Measurements from ENCODE around the gene SLC6A19.
"Not testable (repeated sequence)": the region's sequence is repeated elsewhere in the genome, so short reads cannot be mapped to it uniquely, and the experiment has no call there.

Gene SLC6A19

DNA sequence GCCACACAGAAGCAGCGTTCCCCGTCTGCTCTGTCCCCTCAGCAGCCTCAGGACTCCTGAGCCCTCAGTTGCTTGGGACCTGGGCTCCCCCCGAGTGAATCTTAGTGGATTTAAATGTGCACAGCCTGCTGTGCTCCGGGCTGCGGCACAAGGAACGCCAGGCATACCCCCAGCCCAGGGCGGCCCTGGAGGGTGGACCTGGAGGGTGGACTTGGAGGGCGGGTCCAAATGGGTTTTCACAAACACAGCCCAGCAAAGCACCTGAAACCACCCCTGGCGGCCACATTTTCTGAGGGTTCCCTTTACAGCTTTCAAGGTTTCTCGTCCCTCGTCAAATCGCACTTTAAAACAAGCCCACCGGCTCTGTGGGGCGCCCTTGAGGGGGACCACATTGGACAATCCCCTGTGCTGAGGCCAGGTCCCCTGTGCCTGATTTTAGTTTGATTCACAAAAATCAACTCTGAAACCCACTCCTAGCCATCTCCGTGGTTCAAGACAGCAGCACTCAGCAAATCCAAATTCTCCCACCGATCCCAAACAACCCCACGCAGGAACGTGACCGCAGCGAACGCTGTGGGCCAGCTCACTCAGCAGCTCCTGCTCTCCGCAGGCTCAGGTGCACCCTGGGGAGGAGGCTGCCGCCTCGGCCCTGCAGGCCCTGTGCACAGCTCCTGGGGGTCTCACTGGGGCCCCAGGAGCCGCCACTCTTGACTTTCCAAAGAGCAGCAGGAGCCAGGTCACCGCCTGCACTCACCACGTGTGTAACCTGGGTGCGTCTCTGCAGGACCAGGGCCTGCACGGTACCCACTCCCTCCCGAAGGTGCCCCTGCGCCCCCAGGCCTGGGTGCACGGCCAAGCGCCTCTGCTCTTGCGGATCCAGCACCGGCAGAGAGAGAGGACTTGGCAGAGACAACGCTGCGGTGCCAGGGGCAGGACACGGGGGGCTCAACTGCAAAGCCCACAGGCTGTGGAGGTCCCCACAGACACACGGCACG is 64.4 kb downstream of the SLC6A19 start:
- H3K4me3 ChIP-seq = no peak overlapping the region
- DNase-seq (ENCODE audit: low spot score in 2 of 2) = no peak
- peaks cover 8% of the 10 kb centered on the region for H3K36me3 ChIP-seq (replicated peaks)
- H3K4me1 ChIP-seq = no peaks in the 10 kb centered on the region
- H3K27me3 ChIP-seq (ENCODE audit: low read depth) = no peaks in the 10 kb centered on the region
- no peaks in the 10 kb centered on the region for H3K9me3 ChIP-seq
- in situ Hi-C loops (cut with MboI; ENCODE audit: low sequenced_read_pairs) = no loop called here

DNA sequence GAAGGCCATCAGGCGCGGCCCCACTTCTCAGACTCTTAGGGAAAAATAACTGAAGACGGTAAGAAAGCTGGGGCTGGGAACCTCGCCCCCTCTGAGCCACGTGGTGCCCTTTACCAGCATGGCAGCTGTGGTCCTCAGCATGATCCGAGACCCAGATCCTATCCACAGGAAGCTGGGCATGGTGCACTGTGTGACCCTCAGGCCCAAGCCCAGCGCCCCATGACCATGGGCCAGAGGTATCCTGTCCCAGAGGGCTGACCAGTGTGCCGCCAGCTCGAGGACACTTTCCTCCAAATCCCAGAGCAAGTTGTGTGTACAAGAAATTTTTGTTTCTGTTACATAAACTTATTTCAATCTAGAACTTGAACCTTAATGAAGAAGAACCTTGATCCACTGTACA is 65.4 kb downstream of the SLC6A19 start:
- H3K9me3 ChIP-seq = no peaks in the 10 kb centered on the region
- DNase-seq (ENCODE audit: low spot score in 2 of 2) = no peak
- no peaks in the 10 kb centered on the region for H3K27me3 ChIP-seq (ENCODE audit: low read depth)
- H3K4me1 ChIP-seq = no peaks in the 10 kb centered on the region
- H3K36me3 ChIP-seq (replicated peaks) = peaks cover 8% of the 10 kb centered on the region
- in situ Hi-C loops (cut with MboI; ENCODE audit: low sequenced_read_pairs) = no loop called here
- H3K4me3 ChIP-seq = no peak overlapping the region

DNA sequence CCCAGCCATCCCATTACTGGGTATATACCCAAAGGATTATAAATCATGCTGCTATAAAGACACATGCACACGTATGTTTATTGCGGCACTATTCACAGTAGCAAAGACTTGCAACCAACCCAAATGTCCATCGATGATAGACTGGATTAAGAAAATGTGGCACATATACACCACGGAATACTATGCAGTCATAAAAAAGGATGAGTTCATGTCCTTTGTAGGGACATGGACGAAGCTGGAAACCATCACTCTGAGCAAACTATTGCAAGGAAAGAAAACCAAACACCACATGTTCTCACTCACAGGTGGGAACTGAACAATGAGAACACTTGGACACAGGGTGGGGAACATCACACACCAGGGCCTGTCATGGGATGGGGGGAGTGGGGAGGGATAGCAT is 66.1 kb downstream of the SLC6A19 start:
- in situ Hi-C loops (cut with MboI; ENCODE audit: low sequenced_read_pairs); H3K4me1 ChIP-seq; H3K27me3 ChIP-seq (ENCODE audit: low read depth); DNase-seq (ENCODE audit: low spot score in 2 of 2); H3K4me3 ChIP-seq; H3K9me3 ChIP-seq; H3K36me3 ChIP-seq (replicated peaks): not testable (repeated sequence)

DNA sequence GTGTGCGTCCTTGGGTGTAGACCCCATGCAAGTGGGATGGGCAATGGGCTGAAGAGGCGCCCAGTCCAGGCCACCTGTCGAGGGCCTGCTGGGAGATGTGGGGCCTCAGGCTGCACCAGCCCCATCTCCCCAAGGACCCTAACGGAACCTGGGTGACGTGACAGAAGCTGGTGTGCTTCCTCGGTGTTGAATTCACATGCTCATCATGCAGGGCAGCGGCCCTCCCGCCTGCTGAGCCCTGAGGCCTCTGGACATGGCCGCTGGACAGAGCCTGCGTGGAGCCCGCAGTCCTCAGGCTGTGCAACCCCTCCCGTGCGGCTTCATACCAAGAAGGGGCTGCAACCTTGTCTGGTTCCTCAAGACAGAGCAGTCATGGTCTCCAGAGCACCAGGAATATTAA is 66.7 kb downstream of the SLC6A19 start:
- Histone ChIP-seq H3K9me3 (no peaks in the 10 kb centered on the region), H3K4me3 (no peak overlapping the region), H3K27me3 (ENCODE audit: low read depth) (no peaks in the 10 kb centered on the region), H3K36me3 (replicated peaks) (peaks cover 8% of the 10 kb centered on the region), H3K4me1 (no peaks in the 10 kb centered on the region)
- in situ Hi-C loops (cut with MboI; ENCODE audit: low sequenced_read_pairs) = no loop called here
- DNase-seq (ENCODE audit: low spot score in 2 of 2) = no peak

DNA sequence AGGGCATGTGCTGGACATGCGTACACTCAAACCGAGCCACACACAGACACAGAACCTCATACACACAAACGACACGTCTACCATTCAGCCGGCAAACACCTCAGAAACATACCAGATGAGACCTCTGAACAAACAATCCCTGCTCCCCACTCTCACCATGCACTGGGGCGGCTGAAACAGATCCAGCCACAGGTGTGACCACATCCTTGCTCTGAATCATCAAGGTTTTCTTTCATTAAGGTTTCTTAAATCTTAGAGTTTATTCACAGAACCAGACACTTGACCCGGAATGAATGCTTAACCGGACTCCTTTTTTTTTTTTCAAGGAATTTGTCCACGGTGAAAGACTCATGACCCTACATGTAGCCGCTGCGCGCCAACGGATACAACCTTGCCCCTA is 67.3 kb downstream of the SLC6A19 start:
- Histone ChIP-seq H3K4me3 (no peak overlapping the region), H3K27me3 (ENCODE audit: low read depth) (no peaks in the 10 kb centered on the region), H3K4me1 (no peaks in the 10 kb centered on the region), H3K36me3 (replicated peaks) (peaks cover 8% of the 10 kb centered on the region), H3K9me3 (no peaks in the 10 kb centered on the region)
- DNase-seq (ENCODE audit: low spot score in 2 of 2) = no peak
- in situ Hi-C loops (cut with MboI; ENCODE audit: low sequenced_read_pairs) = no loop called here

DNA sequence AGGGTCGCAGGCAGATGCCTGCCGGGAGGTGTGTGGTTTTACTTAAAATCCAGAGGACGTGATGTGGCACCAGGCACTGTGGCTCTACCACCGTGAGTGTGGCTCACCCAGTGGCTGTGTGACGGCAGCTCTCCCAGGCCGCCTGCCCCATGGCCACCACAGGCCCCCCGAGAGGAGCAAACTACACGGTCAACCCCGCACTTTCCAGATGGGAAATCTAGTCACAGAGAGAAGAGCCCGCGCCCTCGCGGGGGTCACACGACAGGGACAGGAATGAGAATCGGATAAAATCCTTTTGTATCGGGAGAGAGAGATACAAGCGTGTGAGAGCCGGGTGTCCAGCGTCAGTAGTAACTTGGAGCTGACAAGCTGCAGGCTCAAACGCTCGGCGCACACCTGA is 69.0 kb downstream of the SLC6A19 start:
- H3K4me1 ChIP-seq = no peaks in the 10 kb centered on the region
- H3K4me3 ChIP-seq = no peak overlapping the region
- H3K9me3 ChIP-seq = no peaks in the 10 kb centered on the region
- peaks cover 11% of the 10 kb centered on the region for H3K36me3 ChIP-seq (replicated peaks)
- no peak for DNase-seq (ENCODE audit: low spot score in 2 of 2)
- no peaks in the 10 kb centered on the region for H3K27me3 ChIP-seq (ENCODE audit: low read depth)
- in situ Hi-C loops (cut with MboI; ENCODE audit: low sequenced_read_pairs) = no loop called here

DNA sequence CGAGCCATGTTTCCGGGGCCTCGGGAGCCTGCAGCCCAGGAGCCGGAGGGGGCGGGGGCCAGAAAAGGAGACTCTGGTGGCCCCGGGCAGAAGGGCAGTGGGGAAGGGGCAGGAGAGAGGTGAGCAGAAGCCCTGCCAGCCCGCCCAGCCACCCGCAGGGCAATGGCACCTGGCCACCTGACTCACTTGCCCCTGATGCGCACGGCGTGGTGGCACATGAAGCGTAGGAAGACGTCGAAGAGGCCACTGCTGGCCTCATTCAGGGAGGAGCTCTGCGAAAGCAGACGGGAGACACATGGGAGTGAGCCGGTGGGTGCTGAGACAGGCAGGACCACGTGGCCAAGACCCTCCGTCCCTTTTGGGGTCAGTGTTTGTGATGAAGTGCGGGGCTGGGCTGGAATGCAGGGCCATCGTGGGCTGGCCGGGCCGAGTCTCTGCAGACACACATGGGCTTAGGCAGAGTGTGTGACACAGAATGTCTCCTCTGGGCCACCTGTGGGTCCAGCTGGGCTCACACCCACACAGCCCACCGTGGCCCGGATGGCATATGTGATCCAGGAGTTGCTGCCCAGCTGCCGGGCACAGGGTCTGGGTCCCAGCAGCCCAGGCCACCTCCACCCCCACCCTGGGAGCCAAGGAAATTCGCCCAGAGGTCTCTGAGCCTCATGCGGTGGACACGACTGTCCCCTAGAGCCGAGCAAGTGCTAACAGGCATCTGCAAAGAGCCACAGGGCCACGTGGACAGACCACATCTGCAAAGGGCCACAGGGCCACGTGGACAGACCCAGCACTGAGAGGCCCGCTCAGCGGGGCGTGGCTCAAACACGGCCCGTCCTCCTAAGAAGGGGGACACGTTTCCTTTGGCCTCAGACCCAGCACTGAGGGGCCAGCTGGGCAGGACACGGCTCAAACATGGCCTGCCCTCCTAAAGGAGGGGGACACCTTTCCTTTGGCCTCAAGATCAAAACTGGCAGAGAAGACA is 69.8 kb downstream of the SLC6A19 start:
- no peaks in the 10 kb centered on the region for H3K4me1 ChIP-seq
- no peaks in the 10 kb centered on the region for H3K9me3 ChIP-seq
- in situ Hi-C loops (cut with MboI; ENCODE audit: low sequenced_read_pairs) = no loop called here
- peaks cover 8% of the 10 kb centered on the region for H3K36me3 ChIP-seq (replicated peaks)
- H3K27me3 ChIP-seq (ENCODE audit: low read depth) = no peaks in the 10 kb centered on the region
- no peak overlapping the region for H3K4me3 ChIP-seq
- no peak for DNase-seq (ENCODE audit: low spot score in 2 of 2)

DNA sequence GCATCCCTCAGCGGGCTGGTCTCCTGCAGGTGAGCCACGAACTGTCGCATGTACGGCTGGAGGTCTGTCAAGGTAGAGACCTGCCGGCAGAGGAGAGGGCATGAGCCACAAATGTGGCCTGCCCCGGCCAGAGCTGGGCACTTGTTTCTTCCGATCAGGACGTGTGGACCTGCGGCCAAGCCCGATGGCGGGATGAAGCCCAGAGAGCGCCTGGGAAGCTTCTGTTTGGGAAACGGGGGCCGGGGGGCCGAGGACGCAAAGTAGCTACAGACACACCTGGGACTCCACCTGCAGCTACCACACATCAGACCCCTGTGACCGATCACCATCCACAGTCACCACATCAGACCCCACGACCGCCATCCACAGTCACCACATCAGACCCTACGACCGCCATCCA is 70.8 kb downstream of the SLC6A19 start:
- H3K9me3 ChIP-seq = no peaks in the 10 kb centered on the region
- no peak for DNase-seq (ENCODE audit: low spot score in 2 of 2)
- H3K4me3 ChIP-seq = no peak overlapping the region
- H3K4me1 ChIP-seq = no peaks in the 10 kb centered on the region
- H3K27me3 ChIP-seq (ENCODE audit: low read depth) = no peaks in the 10 kb centered on the region
- in situ Hi-C loops (cut with MboI; ENCODE audit: low sequenced_read_pairs) = no loop called here
- H3K36me3 ChIP-seq (replicated peaks) = peaks cover 6% of the 10 kb centered on the region

DNA sequence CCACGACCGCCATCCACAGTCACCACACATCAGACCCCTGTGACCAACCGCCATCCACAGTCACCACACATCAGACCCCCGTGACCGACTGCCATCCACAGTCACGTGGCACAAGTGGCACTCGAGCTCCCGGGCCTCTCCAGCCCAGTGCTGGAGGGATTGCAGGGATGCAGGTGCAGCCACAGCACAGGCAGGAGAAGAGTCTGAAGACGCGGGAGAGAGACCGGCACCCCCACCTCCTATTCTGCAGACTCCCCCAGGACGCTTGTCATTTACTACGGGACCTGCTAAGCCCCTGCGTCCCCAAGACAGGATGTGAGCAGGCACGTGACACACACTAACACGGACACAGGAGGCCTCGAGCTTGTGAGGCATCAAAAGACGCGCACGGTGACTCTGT is 72.3 kb downstream of the SLC6A19 start:
- H3K4me3 ChIP-seq = no peak overlapping the region
- H3K9me3 ChIP-seq = no peaks in the 10 kb centered on the region
- in situ Hi-C loops (cut with MboI; ENCODE audit: low sequenced_read_pairs) = no loop called here
- no peaks in the 10 kb centered on the region for H3K4me1 ChIP-seq
- H3K27me3 ChIP-seq (ENCODE audit: low read depth) = no peaks in the 10 kb centered on the region
- no peak for DNase-seq (ENCODE audit: low spot score in 2 of 2)
- peaks cover 13% of the 10 kb centered on the region for H3K36me3 ChIP-seq (replicated peaks)

DNA sequence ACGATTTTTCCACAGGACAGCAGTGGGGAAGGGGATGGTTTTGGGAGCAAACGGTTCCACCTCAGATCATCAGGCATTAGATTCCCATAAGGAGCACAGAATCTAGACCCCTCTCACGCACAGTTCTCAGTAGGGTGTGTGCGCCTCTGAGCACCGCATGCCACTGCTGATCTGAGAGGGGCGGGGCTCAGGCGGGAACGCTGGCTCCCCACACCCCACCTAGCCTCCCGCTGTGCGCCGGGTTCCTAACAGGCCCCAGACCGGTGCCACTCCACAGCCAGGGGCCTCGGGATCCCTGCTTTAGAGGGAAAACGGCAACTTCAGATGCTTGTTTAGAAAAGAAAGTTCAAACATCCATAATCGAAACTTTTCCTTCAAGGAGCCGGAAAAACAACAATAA is 73.1 kb downstream of the SLC6A19 start:
- Histone ChIP-seq H3K4me1 (no peaks in the 10 kb centered on the region), H3K36me3 (replicated peaks) (peaks cover 19% of the 10 kb centered on the region), H3K9me3 (no peaks in the 10 kb centered on the region), H3K27me3 (ENCODE audit: low read depth) (no peaks in the 10 kb centered on the region), H3K4me3 (no peak overlapping the region)
- in situ Hi-C loops (cut with MboI; ENCODE audit: low sequenced_read_pairs) = no loop called here
- no peak for DNase-seq (ENCODE audit: low spot score in 2 of 2)
